ENCODE data around the gene DNAJC2.

DNA sequence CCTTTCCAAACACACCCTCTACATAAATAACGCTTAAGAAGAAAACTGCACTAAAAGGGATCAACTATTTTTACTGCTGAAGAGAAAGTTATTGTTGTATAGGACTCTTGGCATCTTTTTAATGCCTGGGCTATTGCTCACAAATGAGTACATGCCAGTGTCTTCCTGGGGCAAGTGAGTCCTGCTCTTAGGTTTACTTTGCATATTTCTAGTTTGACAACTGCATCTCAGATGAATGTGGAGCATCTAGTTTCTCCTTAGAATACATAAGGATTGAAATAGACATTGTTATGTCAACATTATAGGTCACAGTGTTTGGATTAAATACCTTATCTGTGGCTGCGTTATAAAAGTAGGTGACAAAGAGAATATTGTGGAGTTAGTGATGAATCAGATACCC is 47.4 kb upstream of the DNAJC2 start:
- TF ChIP-seq RARB (CRISPR knock-in tag; IDR thresholded peaks at IDR 0.05) (no peak), ARNTL (CRISPR knock-in tag; IDR thresholded peaks at IDR 0.05; ENCODE audit: borderline replicate concordance, low read depth) (no peak), ZC3H10 (CRISPR knock-in tag; IDR thresholded peaks at IDR 0.05) (no peak), ESRRG (CRISPR knock-in tag; IDR thresholded peaks at IDR 0.05) (no peak), ZFP3 (CRISPR knock-in tag; IDR thresholded peaks at IDR 0.05) (no peak), BACH2 (CRISPR knock-in tag; IDR thresholded peaks at IDR 0.05; ENCODE audit: borderline replicate concordance) (no peak), ZNF8 (CRISPR knock-in tag; IDR thresholded peaks at IDR 0.05) (no peak), PPARA (CRISPR knock-in tag; IDR thresholded peaks at IDR 0.05; ENCODE audit: borderline replicate concordance) (no peak), ZFP30 (CRISPR knock-in tag; IDR thresholded peaks at IDR 0.05) (no peak)
- TF ChIP-seq, protein P1, sequence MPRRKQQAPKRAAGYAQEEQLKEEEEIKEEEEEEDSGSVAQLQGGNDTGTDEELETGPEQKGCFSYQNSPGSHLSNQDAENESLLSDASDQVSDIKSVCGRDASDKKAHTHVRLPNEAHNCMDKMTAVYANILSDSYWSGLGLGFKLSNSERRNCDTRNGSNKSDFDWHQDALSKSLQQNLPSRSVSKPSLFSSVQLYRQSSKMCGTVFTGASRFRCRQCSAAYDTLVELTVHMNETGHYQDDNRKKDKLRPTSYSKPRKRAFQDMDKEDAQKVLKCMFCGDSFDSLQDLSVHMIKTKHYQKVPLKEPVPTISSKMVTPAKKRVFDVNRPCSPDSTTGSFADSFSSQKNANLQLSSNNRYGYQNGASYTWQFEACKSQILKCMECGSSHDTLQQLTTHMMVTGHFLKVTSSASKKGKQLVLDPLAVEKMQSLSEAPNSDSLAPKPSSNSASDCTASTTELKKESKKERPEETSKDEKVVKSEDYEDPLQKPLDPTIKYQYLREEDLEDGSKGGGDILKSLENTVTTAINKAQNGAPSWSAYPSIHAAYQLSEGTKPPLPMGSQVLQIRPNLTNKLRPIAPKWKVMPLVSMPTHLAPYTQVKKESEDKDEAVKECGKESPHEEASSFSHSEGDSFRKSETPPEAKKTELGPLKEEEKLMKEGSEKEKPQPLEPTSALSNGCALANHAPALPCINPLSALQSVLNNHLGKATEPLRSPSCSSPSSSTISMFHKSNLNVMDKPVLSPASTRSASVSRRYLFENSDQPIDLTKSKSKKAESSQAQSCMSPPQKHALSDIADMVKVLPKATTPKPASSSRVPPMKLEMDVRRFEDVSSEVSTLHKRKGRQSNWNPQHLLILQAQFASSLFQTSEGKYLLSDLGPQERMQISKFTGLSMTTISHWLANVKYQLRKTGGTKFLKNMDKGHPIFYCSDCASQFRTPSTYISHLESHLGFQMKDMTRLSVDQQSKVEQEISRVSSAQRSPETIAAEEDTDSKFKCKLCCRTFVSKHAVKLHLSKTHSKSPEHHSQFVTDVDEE (CRISPR knock-in tag; IDR thresholded peaks at IDR 0.05), result no peak
- TF ChIP-seq, protein P2, sequence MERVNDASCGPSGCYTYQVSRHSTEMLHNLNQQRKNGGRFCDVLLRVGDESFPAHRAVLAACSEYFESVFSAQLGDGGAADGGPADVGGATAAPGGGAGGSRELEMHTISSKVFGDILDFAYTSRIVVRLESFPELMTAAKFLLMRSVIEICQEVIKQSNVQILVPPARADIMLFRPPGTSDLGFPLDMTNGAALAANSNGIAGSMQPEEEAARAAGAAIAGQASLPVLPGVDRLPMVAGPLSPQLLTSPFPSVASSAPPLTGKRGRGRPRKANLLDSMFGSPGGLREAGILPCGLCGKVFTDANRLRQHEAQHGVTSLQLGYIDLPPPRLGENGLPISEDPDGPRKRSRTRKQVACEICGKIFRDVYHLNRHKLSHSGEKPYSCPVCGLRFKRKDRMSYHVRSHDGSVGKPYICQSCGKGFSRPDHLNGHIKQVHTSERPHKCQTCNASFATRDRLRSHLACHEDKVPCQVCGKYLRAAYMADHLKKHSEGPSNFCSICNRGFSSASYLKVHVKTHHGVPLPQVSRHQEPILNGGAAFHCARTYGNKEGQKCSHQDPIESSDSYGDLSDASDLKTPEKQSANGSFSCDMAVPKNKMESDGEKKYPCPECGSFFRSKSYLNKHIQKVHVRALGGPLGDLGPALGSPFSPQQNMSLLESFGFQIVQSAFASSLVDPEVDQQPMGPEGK (CRISPR knock-in tag; IDR thresholded peaks at IDR 0.05; ENCODE audit: borderline replicate concordance), result no peak
- TF ChIP-seq, protein P3, sequence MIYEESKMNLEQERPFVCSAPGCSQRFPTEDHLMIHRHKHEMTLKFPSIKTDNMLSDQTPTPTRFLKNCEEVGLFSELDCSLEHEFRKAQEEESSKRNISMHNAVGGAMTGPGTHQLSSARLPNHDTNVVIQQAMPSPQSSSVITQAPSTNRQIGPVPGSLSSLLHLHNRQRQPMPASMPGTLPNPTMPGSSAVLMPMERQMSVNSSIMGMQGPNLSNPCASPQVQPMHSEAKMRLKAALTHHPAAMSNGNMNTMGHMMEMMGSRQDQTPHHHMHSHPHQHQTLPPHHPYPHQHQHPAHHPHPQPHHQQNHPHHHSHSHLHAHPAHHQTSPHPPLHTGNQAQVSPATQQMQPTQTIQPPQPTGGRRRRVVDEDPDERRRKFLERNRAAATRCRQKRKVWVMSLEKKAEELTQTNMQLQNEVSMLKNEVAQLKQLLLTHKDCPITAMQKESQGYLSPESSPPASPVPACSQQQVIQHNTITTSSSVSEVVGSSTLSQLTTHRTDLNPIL (CRISPR knock-in tag; IDR thresholded peaks at IDR 0.05; ENCODE audit: low read depth), result no peak
- TF ChIP-seq, protein P4, sequence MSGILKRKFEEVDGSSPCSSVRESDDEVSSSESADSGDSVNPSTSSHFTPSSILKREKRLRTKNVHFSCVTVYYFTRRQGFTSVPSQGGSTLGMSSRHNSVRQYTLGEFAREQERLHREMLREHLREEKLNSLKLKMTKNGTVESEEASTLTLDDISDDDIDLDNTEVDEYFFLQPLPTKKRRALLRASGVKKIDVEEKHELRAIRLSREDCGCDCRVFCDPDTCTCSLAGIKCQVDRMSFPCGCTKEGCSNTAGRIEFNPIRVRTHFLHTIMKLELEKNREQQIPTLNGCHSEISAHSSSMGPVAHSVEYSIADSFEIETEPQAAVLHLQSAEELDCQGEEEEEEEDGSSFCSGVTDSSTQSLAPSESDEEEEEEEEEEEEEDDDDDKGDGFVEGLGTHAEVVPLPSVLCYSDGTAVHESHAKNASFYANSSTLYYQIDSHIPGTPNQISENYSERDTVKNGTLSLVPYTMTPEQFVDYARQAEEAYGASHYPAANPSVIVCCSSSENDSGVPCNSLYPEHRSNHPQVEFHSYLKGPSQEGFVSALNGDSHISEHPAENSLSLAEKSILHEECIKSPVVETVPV (CRISPR knock-in tag; IDR thresholded peaks at IDR 0.05), result no peak
